HS-5 (cell line): ENCODE data around the gene CDX2.

ENCODE experiments used
- DNase-seq: peaks from one replicate; pipeline ENCODE4 v3.0.0-alpha.2; 2012; ENCODE audit warnings: low read depth

The CDX2 gene

GRCh38 chr13:27978301-27978968, 9.3 kb upstream of the CDX2 start:
- DNase-seq: no peak

- no peak for DNase-seq
Observed at GRCh38 chr13:27977476-27978300, 8.6 kb upstream of the CDX2 start.

GRCh38 chr13:27976362-27977091, 7.4 kb upstream of the CDX2 start:
- DNase-seq: no peak

GRCh38 chr13:27975564-27976361, 6.6 kb upstream of the CDX2 start:
- DNase-seq: no peak

GRCh38 chr13:27973961-27974662, 5.0 kb upstream of the CDX2 start:
- no peak for DNase-seq

- no peak for DNase-seq
Observed at GRCh38 chr13:27973291-27973690, 4.2 kb upstream of the CDX2 start.

- DNase-seq: no peak
Observed at GRCh38 chr13:27972478-27972820, 3.3 kb upstream of the CDX2 start.

GRCh38 chr13:27971776-27972477, 2.8 kb upstream of the CDX2 start:
- no peak for DNase-seq

- no peak for DNase-seq
Observed at GRCh38 chr13:27971236-27971645, 2.1 kb upstream of the CDX2 start.

GRCh38 chr13:27970382-27971235, 1.5 kb upstream of the CDX2 start:
- DNase-seq: no peak

GRCh38 chr13:27969866-27970229, 733 bp upstream of the CDX2 start:
- no peak for DNase-seq

- DNase-seq: no peak
Observed at GRCh38 chr13:27968316-27969081, 616 bp downstream of the CDX2 start.

GRCh38 chr13:27967736-27968315, 1.3 kb downstream of the CDX2 start:
- no peak for DNase-seq

GRCh38 chr13:27967203-27967735, 1.8 kb downstream of the CDX2 start:
- DNase-seq: no peak

GRCh38 chr13:27966641-27967202, 2.4 kb downstream of the CDX2 start:
- no peak for DNase-seq

- DNase-seq: no peak
Observed at GRCh38 chr13:27965740-27966640, 3.1 kb downstream of the CDX2 start.

GRCh38 chr13:27965343-27965739, 3.8 kb downstream of the CDX2 start:
- DNase-seq: no peak
